KBM-7 (cell line): ENCODE data around the gene ADRA1B.

Source experiments
- DNase-seq: peaks from one replicate; pipeline ENCODE4 v3.0.0-alpha.2; 2015
- in situ Hi-C: fragments of 300-500 bp; cut with MboI; formaldehyde crosslinking; loops from 2 replicates; pipeline ENCODE4 v1.14.3; 2020; ENCODE audit warnings: low sequenced_read_pairs, low pct_unique_long_range_greater_than_20kb, mixed read lengths

ADRA1B gene

DNA sequence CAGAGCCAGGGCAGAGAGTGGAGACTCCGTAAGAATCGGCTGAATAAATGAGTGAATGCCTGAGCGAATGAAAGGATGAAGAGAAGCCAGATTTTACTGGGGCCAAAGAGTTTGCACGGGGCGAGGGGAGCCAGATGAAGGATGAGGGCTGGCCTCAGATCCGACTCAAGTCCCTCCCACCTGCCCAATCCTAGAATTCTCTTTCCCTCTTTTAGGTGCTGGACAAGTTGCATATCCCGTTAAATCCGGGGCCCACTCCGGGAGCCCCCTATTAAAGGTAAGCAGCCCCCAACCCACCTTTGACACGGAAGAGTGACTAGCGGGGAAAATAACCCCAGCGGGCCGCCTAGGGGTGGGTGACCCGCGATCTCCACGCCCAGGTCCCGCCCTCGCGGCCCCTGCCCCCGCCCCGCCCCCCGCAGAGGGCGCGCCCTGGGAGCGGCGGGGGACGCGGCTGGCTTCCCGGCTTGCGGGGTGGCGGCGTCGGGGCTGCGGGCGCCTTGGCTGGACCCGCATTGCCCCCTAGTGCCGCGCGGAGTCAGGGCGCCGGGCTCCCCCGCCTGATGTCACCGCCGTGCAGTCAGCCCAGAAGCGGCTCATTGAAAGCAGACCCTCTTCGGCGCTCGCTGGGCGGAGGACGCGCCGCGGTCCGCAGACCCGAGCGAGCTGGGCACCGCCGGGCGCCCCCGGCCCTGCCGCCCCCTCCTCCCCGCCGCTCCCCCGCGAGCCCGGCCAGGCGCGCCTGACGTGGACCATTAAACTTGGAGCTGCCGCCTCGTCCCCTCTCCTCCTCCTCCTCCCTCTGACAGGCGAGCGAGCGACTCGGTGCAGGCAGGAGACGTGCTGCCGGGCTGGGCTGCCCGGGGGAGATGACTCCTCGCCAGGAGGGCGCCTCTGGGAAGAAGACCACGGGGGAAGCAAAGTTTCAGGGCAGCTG, at the start of gene ADRA1B:
TSS of gene ADRA1B (plus strand) at position 579 of the 937 bp plus-strand sequence. CDS start 424 bp downstream, outside the sequence.
- in situ Hi-C loops = no loop called here
- DNase-seq = peak; percentile 36

- in situ Hi-C loops = no loop called here
- DNase-seq = no peak
Measured at GRCh38 chr5:159873680-159874079, 42.6 kb upstream of the ADRA1B start.

GRCh38 chr5:159874263-159874662, 42.0 kb upstream of the ADRA1B start:
- in situ Hi-C loops = no loop called here
- DNase-seq = no peak

DNA sequence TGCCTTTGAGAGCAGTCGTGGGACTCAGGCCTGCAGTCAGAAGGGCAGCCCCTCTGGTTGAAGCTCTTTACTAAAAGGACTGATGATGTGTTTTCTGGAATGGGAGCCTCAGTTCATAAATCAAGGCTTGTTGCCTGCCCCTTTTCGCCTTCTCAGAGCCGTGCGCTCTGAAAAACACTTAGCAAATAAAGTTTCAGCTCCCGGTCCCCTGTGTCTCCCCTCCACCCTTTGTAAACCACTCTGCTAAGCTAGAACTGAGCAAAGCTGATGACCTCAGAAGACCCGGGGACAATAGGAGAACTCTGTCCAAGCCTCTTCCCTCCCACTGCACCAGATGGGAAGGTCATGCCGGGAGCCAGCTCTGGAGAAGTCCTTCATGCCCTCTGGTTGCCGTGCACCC, 39.3 kb upstream of the ADRA1B start:
- in situ Hi-C loops = no loop called here
- no peak for DNase-seq

DNA sequence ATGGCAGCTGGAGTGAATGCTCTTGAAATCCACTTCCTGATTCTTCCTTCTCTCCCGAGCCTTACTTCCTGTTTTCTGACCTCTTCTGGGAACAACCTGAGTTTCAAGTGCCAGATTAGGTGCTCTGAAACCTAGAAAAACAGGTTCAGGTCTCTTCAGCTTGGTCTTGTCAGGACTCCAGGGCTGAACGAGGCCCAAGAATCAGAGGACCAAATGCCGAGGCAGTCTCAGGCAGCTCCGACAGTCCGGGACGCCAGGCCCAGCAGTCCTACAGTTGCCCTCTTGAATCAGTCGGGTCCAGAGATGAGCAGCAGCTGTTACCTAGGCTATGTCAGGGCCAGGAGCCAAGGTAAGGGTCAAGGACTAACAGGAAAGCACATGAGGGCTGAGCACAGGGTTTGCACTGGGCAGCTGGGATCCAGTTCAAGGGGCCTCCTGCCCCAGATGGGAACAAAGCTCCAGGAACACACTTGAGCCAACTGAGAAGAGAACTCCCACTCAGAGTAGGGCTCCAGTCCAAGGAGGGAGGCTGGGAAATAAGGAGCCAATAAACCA, 38.3 kb upstream of the ADRA1B start:
- no peak for DNase-seq
- in situ Hi-C loops = no loop called here

- in situ Hi-C loops = no loop called here
Measured at GRCh38 chr5:159878988-159879471, 37.3 kb upstream of the ADRA1B start.

GRCh38 chr5:159880676-159881075, 35.6 kb upstream of the ADRA1B start:
- DNase-seq = no peak
- in situ Hi-C loops = no loop called here

More at GRCh38 chr5:159878988-159879471, 37.3 kb upstream of the ADRA1B start:
- no peak for DNase-seq

- in situ Hi-C loops = no loop called here
Measured at GRCh38 chr5:159881967-159882366, 34.3 kb upstream of the ADRA1B start.

DNA sequence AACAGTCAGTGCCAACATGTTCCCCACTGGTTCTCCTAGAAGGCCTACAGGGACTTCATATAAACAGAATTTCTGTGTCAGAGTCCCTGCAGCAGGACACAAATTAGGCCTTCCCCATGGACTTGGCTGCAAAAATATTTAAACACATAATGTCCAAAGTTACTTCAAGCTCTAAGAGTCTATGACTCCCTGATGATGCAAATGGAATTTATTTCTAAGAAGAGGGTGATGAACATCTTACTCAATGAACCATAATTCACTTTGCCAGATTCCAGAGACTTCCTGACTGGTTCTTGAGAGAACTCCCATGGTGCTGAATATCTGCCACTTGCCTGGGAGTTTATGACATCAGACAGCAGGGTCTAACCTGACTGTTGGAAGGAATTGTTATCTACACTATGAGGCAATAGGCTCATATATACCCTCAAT, 32.7 kb upstream of the ADRA1B start:
- DNase-seq = no peak
- in situ Hi-C loops = no loop called here

More at GRCh38 chr5:159881967-159882366, 34.3 kb upstream of the ADRA1B start:
- no peak for DNase-seq

- DNase-seq = no peak
- in situ Hi-C loops = no loop called here
Measured at GRCh38 chr5:159884917-159885620, 31.2 kb upstream of the ADRA1B start.

DNA sequence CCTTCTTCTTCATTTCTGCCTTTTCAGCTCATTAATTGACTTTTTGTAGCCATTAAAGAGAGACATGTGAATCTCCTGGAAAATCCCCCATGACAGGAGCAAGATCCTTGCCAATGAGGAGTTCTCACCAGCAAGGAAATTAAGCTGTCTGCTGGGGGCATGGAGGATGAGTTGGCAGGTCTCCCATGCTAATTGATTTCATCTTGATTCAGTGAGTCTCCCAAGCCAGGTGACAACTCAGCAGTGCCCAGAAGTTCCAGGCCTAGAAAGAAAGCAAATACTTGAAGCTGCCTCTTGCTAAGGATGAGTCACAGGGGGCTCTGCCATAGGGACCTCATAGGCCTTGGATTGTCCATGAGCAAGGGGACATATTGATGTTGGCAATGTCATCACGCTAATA, 30.0 kb upstream of the ADRA1B start:
- DNase-seq = no peak
- in situ Hi-C loops = no loop called here

GRCh38 chr5:159887050-159887449, 29.2 kb upstream of the ADRA1B start:
- no peak for DNase-seq
- in situ Hi-C loops = no loop called here

- in situ Hi-C loops = no loop called here
- DNase-seq = no peak
Measured at GRCh38 chr5:159888860-159889259, 27.4 kb upstream of the ADRA1B start.

- in situ Hi-C loops = no loop called here
- no peak for DNase-seq
Measured at GRCh38 chr5:159890141-159890540, 26.1 kb upstream of the ADRA1B start.

DNA sequence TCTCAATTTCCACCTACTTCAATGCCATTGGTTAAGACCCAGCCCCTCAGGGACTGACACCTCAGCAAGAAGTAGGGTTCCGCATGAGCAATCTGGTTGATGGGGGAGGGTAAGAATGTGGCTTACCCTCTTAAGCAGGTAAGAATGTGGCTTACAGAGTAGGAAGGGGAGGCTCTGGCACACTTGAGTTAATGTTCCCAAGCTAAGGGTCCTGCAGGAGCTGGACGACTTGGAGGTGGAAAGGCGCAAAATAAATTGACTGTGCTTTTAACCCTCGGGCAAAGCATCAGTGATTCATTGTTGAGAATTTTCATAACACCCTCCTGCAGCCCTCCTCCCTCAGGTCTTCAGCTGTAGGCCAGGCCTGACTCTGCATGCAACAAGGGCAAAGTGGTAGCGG, 24.9 kb upstream of the ADRA1B start:
- no peak for DNase-seq
- in situ Hi-C loops = no loop called here

GRCh38 chr5:159893040-159893695, 23.1 kb upstream of the ADRA1B start:
- in situ Hi-C loops = no loop called here
- DNase-seq = no peak

- DNase-seq = no peak
Measured at GRCh38 chr5:159894149-159894720, 22.0 kb upstream of the ADRA1B start.

GRCh38 chr5:159897786-159898393, 18.4 kb upstream of the ADRA1B start:
- in situ Hi-C loops = no loop called here
- no peak for DNase-seq

More at GRCh38 chr5:159894149-159894720, 22.0 kb upstream of the ADRA1B start:
- in situ Hi-C loops = no loop called here
